ENCODE measurements around the gene TMEM238. TPM values are rescaled to one million over a fixed set of nuclear protein-coding genes. Genes with fewer than 3 reads are reported as not detected.

Gene TMEM238
- total and polyA plus RNA-seq, 9 of the 15 experiments (the other 6 are each of a cell fraction or from before 2014, with no cell fraction given): 0.18 to 5.1 (median 1.3) TPM; not detected in 4

DNA sequence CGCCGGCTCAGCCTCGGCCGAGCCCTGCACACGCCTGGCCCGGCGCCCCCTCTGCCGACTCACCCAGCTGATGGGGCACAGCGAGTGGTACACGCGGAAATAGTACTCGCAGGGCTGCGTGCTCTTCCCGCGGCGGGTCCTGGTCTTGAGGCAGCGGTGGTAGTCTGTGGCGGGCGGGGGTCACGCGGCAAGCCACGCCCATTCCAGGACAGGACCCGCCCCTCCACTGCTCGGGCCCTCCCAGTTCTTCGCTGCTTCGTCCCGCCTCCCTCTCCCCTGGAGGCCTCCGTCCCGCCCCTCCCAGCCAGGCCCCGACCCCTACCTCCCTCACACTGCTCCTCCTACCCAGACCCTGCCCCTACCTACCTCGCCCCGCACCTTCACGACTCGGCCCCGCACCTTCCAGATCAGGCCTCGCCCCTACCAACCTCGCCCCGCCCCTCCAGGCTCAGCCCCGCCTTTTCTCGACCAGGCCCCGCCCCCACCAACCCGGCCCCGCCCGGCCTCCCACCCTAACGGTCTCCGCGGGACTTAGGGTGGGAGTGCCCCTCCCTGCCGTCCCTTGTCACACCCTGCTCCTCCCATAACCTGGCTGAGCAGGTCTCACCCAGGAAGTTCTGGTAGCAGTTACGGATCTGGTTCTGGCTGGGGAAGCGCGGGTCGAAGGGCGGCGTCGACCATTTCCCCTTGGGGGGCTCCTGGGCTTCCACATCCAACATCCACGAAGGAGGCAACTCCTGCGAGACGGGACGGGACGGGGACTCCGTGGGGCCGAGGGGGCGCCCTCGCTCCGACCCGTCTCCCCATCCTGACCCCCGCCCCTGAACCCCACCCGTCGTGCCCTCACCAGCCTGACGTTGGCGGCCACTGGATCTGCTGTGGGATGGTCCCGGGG lies 30.0 kb downstream of the TMEM238 start (continued):
- TF ChIP-seq CREB1 (IDR thresholded peaks at IDR 0.05): no peak
- no peak for TF ChIP-seq CREB1 (CRISPR knock-in tag; IDR thresholded peaks at IDR 0.05)
- TF ChIP-seq RBM25 (IDR thresholded peaks at IDR 0.05; ENCODE audit: low read depth, low read length, severe bottlenecking): no peak
- TF ChIP-seq, protein P1, sequence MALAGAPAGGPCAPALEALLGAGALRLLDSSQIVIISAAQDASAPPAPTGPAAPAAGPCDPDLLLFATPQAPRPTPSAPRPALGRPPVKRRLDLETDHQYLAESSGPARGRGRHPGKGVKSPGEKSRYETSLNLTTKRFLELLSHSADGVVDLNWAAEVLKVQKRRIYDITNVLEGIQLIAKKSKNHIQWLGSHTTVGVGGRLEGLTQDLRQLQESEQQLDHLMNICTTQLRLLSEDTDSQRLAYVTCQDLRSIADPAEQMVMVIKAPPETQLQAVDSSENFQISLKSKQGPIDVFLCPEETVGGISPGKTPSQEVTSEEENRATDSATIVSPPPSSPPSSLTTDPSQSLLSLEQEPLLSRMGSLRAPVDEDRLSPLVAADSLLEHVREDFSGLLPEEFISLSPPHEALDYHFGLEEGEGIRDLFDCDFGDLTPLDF (CRISPR knock-in tag; IDR thresholded peaks at IDR 0.05): no peak
- TF ChIP-seq, protein P2, sequence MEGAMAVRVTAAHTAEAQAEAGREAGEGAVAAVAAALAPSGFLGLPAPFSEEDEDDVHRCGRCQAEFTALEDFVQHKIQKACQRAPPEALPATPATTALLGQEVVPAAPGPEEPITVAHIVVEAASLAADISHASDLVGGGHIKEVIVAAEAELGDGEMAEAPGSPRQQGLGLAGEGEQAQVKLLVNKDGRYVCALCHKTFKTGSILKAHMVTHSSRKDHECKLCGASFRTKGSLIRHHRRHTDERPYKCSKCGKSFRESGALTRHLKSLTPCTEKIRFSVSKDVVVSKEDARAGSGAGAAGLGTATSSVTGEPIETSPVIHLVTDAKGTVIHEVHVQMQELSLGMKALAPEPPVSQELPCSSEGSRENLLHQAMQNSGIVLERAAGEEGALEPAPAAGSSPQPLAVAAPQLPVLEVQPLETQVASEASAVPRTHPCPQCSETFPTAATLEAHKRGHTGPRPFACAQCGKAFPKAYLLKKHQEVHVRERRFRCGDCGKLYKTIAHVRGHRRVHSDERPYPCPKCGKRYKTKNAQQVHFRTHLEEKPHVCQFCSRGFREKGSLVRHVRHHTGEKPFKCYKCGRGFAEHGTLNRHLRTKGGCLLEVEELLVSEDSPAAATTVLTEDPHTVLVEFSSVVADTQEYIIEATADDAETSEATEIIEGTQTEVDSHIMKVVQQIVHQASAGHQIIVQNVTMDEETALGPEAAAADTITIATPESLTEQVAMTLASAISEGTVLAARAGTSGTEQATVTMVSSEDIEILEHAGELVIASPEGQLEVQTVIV (CRISPR knock-in tag; IDR thresholded peaks at IDR 0.05; ENCODE audit: borderline replicate concordance): no peak
- TF ChIP-seq ZNF436 (CRISPR knock-in tag; IDR thresholded peaks at IDR 0.05): no peak
- TF ChIP-seq SREBF2 (CRISPR knock-in tag; IDR thresholded peaks at IDR 0.05): no peak
- TF ChIP-seq ETV5 (CRISPR knock-in tag; IDR thresholded peaks at IDR 0.05; ENCODE audit: low read depth): no peak
- no peak for TF ChIP-seq FOXA3 (CRISPR knock-in tag; conservative IDR thresholded peaks at IDR 0.05 in 1 of 2, IDR thresholded peaks at IDR 0.05 in 1 of 2)
- no peak for TF ChIP-seq U2AF1 (optimal IDR thresholded peaks at IDR 0.05; ENCODE audit: low read depth, low read length)
- TF ChIP-seq BMI1 (IDR thresholded peaks at IDR 0.05; ENCODE audit: low read length): no peak
- TF ChIP-seq NFRKB (IDR thresholded peaks at IDR 0.05; ENCODE audit: low read depth): no peak
- TF ChIP-seq KDM5B (IDR thresholded peaks at IDR 0.05; ENCODE audit: insufficient replicate concordance, low read depth, low read length): peak; percentile 0
- TF ChIP-seq RBFOX2 (IDR thresholded peaks at IDR 0.05; ENCODE audit: low read depth, low read length): no peak
- TF ChIP-seq NFATC3 (IDR thresholded peaks at IDR 0.05): no peak
- no peak for TF ChIP-seq RFX7 (CRISPR knock-in tag; IDR thresholded peaks at IDR 0.05)
- no peak for TF ChIP-seq PHTF2 (CRISPR knock-in tag; IDR thresholded peaks at IDR 0.05)
- TF ChIP-seq CREM (IDR thresholded peaks at IDR 0.05; ENCODE audit: low read depth): peak; percentile 3; the same call in 1 of the 2 replicates

All from K562 (cell line).